ENCODE results near the gene CD8B. TPM values are rescaled to one million over a fixed set of nuclear protein-coding genes. Genes with fewer than 3 reads are reported as not detected.

Gene CD8B
- total and polyA plus RNA-seq, 9 of the 15 experiments (the other 6 are each of a cell fraction or from before 2014, with no cell fraction given): not detected

DNA sequence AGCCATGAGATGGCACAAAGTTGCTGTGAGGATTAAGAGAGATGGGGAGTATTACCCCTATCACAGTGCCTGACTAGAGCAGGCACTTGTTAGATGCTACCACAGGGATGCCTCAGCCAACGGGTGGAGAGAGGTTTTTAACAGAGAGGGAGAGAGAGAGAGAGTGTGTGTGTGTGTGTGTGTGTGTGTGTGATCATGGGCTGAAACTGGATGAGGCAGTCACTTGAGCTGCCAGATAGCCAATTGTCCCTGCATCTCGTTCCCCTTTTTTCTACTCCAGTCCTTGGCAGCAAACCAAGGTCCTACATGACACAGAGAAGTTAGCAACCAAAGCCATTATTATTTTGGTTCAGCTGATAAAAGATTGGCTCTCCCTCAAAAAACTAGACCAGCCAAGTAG, 74.0 kb downstream of the CD8B start:
- ATAC-seq: no peak
- no TSS peak for BruUV-seq (replicated peaks)
- Histone ChIP-seq H3K79me2 (ENCODE audit: control insufficient read depth, insufficient read depth, low read length) (no peaks in the 10 kb centered on the region), H3K9ac (ENCODE audit: insufficient read depth in 1 of 2, low read depth in 2 of 2, low read length in 2 of 2) (no peak overlapping the region), H3K4me2 (ENCODE audit: insufficient read depth, low read length) (no peak overlapping the region), H3K27ac (ENCODE audit: extremely low read depth, low read depth, low read length) (no peak overlapping the region), H4K20me1 (replicated peaks; ENCODE audit: control insufficient read depth, insufficient read depth, low read length) (no peaks in the 10 kb centered on the region), H3K4me3 (no peak overlapping the region), H3K36me3 (ENCODE audit: control insufficient read depth, insufficient read depth, low read length) (no peaks in the 10 kb centered on the region), H2AFZ (ENCODE audit: low read depth, low read length) (no peak overlapping the region), H3K4me1 (replicated peaks in 1 of 2; ENCODE audit: control insufficient read depth in 2 of 2, insufficient read depth in 2 of 2, low read length in 2 of 2) (peaks cover 0 to 17% of the 10 kb centered on the region in 2 experiments; a peak in 2 of 5 replicates), H3K27me3 (ENCODE audit: control insufficient read depth in 2 of 2, insufficient read depth in 2 of 2, low read length in 2 of 2) (peaks cover 25 to 57% of the 10 kb centered on the region in 2 experiments; a peak in 4 of 5 replicates), H3K9me3 (replicated peaks; ENCODE audit: control insufficient read depth, insufficient read depth, low read depth, low read length) (no peaks in the 10 kb centered on the region), H3K9me1 (ENCODE audit: control insufficient read depth, insufficient read depth, low read length) (peaks cover 4% of the 10 kb centered on the region)
- DNase-seq (ENCODE audit: extremely low read depth in 1 of 4, low spot score in 3 of 4): no peak
- intact Hi-C loops (cut with micrococcal nuclease): no loop called here
- TF ChIP-seq CTBP1 (IDR thresholded peaks at IDR 0.05; ENCODE audit: borderline replicate concordance): no peak
- TF ChIP-seq PCBP1 (IDR thresholded peaks at IDR 0.05; ENCODE audit: low read depth, low read length, poor library complexity, severe bottlenecking): no peak
- TF ChIP-seq, protein P1, sequence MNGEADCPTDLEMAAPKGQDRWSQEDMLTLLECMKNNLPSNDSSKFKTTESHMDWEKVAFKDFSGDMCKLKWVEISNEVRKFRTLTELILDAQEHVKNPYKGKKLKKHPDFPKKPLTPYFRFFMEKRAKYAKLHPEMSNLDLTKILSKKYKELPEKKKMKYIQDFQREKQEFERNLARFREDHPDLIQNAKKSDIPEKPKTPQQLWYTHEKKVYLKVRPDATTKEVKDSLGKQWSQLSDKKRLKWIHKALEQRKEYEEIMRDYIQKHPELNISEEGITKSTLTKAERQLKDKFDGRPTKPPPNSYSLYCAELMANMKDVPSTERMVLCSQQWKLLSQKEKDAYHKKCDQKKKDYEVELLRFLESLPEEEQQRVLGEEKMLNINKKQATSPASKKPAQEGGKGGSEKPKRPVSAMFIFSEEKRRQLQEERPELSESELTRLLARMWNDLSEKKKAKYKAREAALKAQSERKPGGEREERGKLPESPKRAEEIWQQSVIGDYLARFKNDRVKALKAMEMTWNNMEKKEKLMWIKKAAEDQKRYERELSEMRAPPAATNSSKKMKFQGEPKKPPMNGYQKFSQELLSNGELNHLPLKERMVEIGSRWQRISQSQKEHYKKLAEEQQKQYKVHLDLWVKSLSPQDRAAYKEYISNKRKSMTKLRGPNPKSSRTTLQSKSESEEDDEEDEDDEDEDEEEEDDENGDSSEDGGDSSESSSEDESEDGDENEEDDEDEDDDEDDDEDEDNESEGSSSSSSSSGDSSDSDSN (IDR thresholded peaks at IDR 0.05; ENCODE audit: borderline replicate concordance in 1 of 2, low read depth in 2 of 2, low read length in 2 of 2): no peak
- no peak for TF ChIP-seq ZNF449 (CRISPR knock-in tag; IDR thresholded peaks at IDR 0.05)
- TF ChIP-seq, protein P2, sequence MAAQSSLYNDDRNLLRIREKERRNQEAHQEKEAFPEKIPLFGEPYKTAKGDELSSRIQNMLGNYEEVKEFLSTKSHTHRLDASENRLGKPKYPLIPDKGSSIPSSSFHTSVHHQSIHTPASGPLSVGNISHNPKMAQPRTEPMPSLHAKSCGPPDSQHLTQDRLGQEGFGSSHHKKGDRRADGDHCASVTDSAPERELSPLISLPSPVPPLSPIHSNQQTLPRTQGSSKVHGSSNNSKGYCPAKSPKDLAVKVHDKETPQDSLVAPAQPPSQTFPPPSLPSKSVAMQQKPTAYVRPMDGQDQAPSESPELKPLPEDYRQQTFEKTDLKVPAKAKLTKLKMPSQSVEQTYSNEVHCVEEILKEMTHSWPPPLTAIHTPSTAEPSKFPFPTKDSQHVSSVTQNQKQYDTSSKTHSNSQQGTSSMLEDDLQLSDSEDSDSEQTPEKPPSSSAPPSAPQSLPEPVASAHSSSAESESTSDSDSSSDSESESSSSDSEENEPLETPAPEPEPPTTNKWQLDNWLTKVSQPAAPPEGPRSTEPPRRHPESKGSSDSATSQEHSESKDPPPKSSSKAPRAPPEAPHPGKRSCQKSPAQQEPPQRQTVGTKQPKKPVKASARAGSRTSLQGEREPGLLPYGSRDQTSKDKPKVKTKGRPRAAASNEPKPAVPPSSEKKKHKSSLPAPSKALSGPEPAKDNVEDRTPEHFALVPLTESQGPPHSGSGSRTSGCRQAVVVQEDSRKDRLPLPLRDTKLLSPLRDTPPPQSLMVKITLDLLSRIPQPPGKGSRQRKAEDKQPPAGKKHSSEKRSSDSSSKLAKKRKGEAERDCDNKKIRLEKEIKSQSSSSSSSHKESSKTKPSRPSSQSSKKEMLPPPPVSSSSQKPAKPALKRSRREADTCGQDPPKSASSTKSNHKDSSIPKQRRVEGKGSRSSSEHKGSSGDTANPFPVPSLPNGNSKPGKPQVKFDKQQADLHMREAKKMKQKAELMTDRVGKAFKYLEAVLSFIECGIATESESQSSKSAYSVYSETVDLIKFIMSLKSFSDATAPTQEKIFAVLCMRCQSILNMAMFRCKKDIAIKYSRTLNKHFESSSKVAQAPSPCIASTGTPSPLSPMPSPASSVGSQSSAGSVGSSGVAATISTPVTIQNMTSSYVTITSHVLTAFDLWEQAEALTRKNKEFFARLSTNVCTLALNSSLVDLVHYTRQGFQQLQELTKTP (IDR thresholded peaks at IDR 0.05; ENCODE audit: low read depth in 1 of 2, partially characterized antibody in 2 of 2): no peak
- no peak for TF ChIP-seq NCOA1 (IDR thresholded peaks at IDR 0.05; ENCODE audit: low read depth)
- ChIA-PET POLR2A (interaction anchor here (0.6 kb wide), 1 partner anchor 440 kb away, joined by 3 read pairs; no protein-coding TSS in a partner anchor), CTCF (ENCODE audit: low intra/inter-chr PET ratio) (no interaction called here)
- in situ Hi-C loops (cut with MboI): no loop called here
- FAIRE-seq: no peak
- 2% methylated on average over 2 of the region's 2 CpGs for WGBS (ENCODE audit: insufficient coverage, low coverage, missing lambda C conversion rate)

Data from K562 (cell line).